Measurements from ENCODE around the gene S1PR5. TPM values are rescaled to one million over a fixed set of nuclear protein-coding genes. Genes with fewer than 3 reads are reported as not detected.

The S1PR5 gene
- total RNA-seq, 1 experiment from 2014 or later = 4.4 TPM

DNA sequence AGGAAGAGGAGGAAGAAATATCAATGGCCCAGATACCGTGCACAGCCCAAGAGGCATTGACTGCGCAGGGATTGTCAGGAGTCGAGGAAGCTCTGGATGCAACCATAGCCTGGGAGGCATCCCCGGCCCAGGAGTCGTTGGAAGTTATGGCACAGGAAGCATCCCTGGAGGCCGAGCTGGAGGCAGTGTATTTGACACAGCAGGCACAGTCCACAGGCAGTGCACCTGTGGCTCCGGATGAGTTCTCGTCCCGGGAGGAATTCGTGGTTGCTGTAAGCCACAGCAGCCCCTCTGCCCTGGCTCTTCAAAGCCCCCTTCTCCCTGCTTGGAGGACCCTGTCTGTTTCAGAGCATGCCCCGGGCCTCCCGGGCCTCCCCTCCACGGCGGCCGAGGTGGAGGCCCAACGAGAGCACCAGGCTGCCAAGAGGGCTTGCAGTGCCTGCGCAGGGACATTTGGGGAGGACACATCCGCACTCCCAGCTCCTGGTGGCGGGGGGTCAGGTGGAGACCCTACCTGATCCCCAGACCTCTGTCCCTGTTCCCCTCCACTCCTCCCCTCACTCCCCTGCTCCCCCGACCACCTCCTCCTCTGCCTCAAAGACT is 50.0 kb downstream of the S1PR5 start:
- DNase-seq (ENCODE audit: low read depth, low spot score) = no peak
- no peaks in the 10 kb centered on the region for H3K27me3 ChIP-seq (ENCODE audit: insufficient read depth, low read length)
- no TSS peak for BruUV-seq (replicated peaks)
- H3K9me3 ChIP-seq (ENCODE audit: control insufficient read depth in 1 of 2, insufficient read depth in 1 of 2, low read depth in 1 of 2, low read length in 2 of 2) = no peaks in the 10 kb centered on the region
- no peak overlapping the region for H3K27ac ChIP-seq (ENCODE audit: low read depth, low read length)
- H3K4me3 ChIP-seq (replicated peaks in 1 of 2; ENCODE audit: low read depth in 1 of 2, low read length in 2 of 2) = no peak overlapping the region
- intact Hi-C loops (cut with micrococcal nuclease) = no loop called here
- H2AFZ ChIP-seq (ENCODE audit: low read depth, low read length, poor library complexity, severe bottlenecking) = no peak overlapping the region
- H3K36me3 ChIP-seq (ENCODE audit: control insufficient read depth in 1 of 2, insufficient read depth in 2 of 2, low read length in 2 of 2) = peaks cover 11 to 15% of the 10 kb centered on the region in 2 experiments
- H3K9ac ChIP-seq (ENCODE audit: low read length) = no peak overlapping the region
- H3K9me2 ChIP-seq (ENCODE audit: insufficient read depth) = no peaks in the 10 kb centered on the region
- H3K4me1 ChIP-seq (ENCODE audit: control insufficient read depth in 1 of 2, insufficient read depth in 2 of 2, low read length in 2 of 2) = no peaks in the 10 kb centered on the region; a peak in 1 of 4 replicates
- TF ChIP-seq, protein P1, sequence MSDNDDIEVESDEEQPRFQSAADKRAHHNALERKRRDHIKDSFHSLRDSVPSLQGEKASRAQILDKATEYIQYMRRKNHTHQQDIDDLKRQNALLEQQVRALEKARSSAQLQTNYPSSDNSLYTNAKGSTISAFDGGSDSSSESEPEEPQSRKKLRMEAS (IDR thresholded peaks at IDR 0.05) = no peak
- TF ChIP-seq EZH2 (IDR thresholded peaks at IDR 0.05) (no peak), SP1 (IDR thresholded peaks at IDR 0.05; ENCODE audit: low read depth) (no peak), SIN3A (IDR thresholded peaks at IDR 0.05; ENCODE audit: low read depth) (no peak), TCF7L2 (IDR thresholded peaks at IDR 0.05; ENCODE audit: borderline replicate concordance, extremely low read depth, insufficient read depth, insufficient read length) (no peak), ZNF274 (IDR thresholded peaks at IDR 0.05; ENCODE audit: low read depth, low read length) (no peak), CEBPB (IDR thresholded peaks at IDR 0.05; ENCODE audit: low read depth) (no peak), YY1 (IDR thresholded peaks at IDR 0.05; ENCODE audit: extremely low read depth, insufficient replicate concordance, low read depth, low read length) (no peak), SRF (IDR thresholded peaks at IDR 0.05; ENCODE audit: low read depth) (no peak), CBX3 (IDR thresholded peaks at IDR 0.05; ENCODE audit: low read depth) (no peak), POLR2AphosphoS5 (IDR thresholded peaks at IDR 0.05; ENCODE audit: low read depth, low read length) (no peak), EGR1 (IDR thresholded peaks at IDR 0.05; ENCODE audit: low read depth) (no peak), FOSL1 (IDR thresholded peaks at IDR 0.05; ENCODE audit: low read depth) (no peak), ZFX (IDR thresholded peaks at IDR 0.05) (no peak), RAD21 (IDR thresholded peaks at IDR 0.05; ENCODE audit: low read depth) (no peak), JUND (IDR thresholded peaks at IDR 0.05) (no peak), ELF1 (IDR thresholded peaks at IDR 0.05; ENCODE audit: borderline replicate concordance, low read depth) (no peak)
- TF ChIP-seq, protein P2, sequence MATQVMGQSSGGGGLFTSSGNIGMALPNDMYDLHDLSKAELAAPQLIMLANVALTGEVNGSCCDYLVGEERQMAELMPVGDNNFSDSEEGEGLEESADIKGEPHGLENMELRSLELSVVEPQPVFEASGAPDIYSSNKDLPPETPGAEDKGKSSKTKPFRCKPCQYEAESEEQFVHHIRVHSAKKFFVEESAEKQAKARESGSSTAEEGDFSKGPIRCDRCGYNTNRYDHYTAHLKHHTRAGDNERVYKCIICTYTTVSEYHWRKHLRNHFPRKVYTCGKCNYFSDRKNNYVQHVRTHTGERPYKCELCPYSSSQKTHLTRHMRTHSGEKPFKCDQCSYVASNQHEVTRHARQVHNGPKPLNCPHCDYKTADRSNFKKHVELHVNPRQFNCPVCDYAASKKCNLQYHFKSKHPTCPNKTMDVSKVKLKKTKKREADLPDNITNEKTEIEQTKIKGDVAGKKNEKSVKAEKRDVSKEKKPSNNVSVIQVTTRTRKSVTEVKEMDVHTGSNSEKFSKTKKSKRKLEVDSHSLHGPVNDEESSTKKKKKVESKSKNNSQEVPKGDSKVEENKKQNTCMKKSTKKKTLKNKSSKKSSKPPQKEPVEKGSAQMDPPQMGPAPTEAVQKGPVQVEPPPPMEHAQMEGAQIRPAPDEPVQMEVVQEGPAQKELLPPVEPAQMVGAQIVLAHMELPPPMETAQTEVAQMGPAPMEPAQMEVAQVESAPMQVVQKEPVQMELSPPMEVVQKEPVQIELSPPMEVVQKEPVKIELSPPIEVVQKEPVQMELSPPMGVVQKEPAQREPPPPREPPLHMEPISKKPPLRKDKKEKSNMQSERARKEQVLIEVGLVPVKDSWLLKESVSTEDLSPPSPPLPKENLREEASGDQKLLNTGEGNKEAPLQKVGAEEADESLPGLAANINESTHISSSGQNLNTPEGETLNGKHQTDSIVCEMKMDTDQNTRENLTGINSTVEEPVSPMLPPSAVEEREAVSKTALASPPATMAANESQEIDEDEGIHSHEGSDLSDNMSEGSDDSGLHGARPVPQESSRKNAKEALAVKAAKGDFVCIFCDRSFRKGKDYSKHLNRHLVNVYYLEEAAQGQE (IDR thresholded peaks at IDR 0.05; ENCODE audit: low read depth) = no peak
- TF ChIP-seq, protein P3, sequence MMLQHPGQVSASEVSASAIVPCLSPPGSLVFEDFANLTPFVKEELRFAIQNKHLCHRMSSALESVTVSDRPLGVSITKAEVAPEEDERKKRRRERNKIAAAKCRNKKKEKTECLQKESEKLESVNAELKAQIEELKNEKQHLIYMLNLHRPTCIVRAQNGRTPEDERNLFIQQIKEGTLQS (IDR thresholded peaks at IDR 0.05) = no peak
- TF ChIP-seq, protein P4, sequence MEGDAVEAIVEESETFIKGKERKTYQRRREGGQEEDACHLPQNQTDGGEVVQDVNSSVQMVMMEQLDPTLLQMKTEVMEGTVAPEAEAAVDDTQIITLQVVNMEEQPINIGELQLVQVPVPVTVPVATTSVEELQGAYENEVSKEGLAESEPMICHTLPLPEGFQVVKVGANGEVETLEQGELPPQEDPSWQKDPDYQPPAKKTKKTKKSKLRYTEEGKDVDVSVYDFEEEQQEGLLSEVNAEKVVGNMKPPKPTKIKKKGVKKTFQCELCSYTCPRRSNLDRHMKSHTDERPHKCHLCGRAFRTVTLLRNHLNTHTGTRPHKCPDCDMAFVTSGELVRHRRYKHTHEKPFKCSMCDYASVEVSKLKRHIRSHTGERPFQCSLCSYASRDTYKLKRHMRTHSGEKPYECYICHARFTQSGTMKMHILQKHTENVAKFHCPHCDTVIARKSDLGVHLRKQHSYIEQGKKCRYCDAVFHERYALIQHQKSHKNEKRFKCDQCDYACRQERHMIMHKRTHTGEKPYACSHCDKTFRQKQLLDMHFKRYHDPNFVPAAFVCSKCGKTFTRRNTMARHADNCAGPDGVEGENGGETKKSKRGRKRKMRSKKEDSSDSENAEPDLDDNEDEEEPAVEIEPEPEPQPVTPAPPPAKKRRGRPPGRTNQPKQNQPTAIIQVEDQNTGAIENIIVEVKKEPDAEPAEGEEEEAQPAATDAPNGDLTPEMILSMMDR (IDR thresholded peaks at IDR 0.05 in 2 of 3, conservative IDR thresholded peaks at IDR 0.05 in 1 of 3; ENCODE audit: borderline replicate concordance in 1 of 3, insufficient read depth in 1 of 3, low read depth in 2 of 3, low read length in 2 of 3) = no peak
- H3K79me2 ChIP-seq (ENCODE audit: insufficient read depth, low read length) = no peaks in the 10 kb centered on the region
- CTCF ChIA-PET = no interaction called here
- H3K4me2 ChIP-seq (ENCODE audit: low read length) = no peak overlapping the region
- no peak for ATAC-seq
- POLR2A ChIA-PET = no interaction called here
- no peaks in the 10 kb centered on the region for H4K20me1 ChIP-seq (ENCODE audit: insufficient read depth)
- RAD21 ChIA-PET (ENCODE audit: low non-redundant PET in 1 of 2, low total read pairs in 2 of 2, uncharacterized antibody in 2 of 2, unreplicated experiment in 2 of 2) = no interaction called here

Data from HCT116 (cell line).